ENCODE results near the gene MPRIP. TPM values are rescaled to one million over a fixed set of nuclear protein-coding genes. Genes with fewer than 3 reads are reported as not detected.

The MPRIP gene
- total RNA-seq, 1 donor from 2014 or later, result 137 TPM

DNA sequence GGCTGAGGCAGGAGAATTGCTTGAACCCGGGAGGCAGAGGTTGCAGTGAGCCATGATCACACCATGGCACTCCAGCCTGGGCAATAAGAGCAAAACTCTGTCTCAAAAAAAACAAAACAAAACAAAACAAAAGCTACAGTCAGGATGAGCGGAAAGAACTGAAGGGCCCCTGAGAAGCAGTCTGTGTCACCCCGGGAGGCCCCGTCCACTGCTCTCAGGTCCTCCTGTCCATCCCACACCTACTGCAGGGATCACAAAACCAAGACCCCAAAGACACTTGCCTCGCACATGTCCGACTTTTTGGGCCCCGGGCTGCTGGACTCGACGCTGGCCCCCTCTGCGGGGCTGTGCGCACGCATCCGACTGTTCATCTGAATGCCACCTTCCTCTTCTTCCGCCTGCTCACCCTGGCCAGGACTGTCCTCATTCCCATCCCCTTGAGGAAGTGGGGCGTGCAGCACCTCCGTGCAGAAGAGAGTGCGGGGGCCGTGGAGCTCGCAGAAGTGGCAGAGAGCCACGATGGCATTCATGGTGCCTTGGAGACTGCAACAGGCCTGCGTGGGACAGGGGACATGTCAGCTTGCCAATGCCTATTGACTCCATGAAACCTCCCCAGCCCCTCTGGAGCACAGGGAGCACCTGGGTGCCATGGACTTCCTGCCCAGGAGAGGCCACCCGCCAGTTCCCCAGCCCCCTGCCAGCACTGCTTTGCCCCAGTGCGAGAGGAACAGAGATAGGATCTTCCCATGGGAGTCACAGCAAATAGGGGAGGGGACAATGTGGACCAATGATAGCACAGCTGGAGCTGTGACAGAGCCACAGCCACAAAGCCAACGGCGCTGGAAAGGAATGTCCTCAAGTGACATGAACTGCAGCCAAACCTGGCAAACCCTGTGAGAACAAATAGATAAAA, 185.6 kb downstream of the MPRIP start:
- peak; percentile 30 for DNase-seq (ENCODE audit: low read depth)

DNA sequence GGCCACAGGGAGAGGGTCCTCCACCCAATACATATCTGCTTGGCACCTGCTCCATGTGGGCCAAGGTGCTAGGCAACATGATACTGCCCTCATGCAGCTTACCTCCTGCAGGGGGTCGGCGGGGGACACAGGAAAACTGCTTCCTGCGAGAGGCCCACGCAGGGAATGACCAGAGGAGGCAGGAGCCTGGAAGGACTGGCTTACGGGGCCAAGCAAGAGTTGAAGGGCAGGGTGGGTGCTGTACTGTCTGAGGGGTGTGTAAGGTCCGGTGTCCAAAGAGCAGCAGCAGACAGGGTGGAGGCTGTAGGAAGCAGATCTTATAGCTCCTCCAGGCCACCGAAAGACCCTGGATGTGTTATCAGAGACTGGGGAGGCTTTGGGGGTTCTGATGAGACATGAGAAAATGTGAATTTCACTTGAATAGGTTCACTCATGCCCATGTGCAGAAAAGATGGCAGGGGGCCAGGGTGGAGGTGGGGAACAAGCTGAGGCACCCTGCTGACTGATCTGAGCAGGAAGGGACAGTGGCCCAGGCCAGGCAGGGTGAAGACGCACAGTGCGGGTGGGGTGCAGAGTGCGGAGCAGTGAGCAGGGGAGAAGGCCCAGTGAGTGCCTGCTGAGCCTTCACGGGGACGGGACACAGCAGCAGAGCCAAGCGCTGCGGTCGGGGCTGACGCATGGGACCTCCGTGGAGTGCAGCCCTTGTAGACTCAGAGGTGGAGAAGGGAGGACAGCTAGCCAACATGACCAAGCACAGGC, 186.4 kb downstream of the MPRIP start:
- no peak for DNase-seq (ENCODE audit: low read depth)

DNA sequence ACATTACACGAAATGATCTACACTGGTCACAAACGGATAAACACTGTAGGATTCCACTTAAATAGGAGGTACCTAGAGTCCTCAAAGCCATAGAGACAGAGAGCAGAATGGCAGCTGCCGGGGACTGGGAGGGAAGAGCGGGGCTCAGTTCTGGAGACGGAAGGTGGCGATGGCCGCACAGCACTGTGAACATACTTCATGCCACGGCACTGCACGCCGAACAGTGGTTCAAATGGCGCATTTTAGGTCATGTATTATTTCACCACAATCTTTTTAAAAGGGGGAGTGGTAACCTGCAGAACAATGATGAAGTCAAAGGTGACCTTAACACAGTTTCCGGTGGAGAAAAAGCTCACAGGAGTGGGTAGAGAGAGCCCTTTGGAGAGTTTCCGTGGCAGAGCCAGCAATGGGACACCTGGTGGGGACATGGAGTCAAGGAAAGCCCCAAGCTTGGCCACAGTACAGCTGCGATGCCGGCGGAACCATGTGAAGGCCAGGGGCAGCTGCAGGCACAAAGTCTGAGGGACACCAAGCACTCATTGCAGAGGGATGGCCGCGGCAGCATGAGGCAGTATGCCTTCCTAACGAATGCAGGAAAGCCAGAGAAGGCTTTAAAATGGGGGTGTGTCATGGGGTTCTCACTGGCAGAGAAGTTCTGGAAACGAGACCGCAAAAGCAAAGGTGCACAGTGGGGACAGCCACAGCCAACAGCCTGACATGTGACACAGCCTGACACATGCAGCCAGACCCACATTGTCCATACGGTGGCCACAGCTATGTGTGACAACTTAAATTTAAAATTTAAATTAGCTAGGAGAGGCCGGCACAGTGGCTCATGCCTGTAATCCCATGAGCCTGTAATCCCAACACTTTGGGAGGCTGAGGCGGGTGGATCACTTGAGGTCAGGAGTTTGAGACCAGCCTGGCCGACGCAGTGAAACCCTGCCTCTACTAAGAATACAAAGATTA, 187.4 kb downstream of the MPRIP start:
- DNase-seq (ENCODE audit: low read depth), result peak; percentile 54

DNA sequence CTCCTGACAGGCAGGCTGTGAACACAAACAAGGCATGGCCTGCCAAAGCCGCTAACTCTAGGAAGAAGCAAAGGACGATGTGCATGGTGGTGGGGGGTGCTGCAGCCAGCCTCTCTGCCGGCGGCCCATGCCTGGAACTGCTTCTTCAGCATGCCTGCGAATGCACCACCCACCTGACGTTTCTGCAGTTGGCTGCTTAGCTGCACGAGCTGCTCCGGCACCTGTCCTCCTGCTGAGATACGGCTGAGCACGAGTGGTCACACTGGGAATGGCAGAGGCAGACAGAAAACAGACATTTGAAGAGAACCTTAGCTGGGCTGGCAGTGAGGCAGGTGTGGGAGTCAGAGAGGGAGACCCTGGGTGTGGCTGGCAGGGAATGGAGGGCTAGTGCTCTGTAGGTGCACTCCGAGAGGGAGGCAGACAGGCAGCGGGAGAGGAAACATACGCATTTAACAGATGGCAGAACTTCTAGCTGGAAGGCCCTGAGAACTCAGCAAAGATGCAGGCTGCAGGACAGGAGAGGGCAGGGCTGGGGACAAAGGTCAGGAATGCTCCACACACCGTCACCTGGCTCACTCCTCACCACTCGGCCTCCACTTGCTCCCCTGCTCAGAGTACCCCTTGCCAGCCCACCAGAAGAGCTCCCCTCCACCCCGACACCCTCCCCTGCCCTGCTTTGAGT, 189.5 kb downstream of the MPRIP start:
- no peak for DNase-seq (ENCODE audit: low read depth)

DNA sequence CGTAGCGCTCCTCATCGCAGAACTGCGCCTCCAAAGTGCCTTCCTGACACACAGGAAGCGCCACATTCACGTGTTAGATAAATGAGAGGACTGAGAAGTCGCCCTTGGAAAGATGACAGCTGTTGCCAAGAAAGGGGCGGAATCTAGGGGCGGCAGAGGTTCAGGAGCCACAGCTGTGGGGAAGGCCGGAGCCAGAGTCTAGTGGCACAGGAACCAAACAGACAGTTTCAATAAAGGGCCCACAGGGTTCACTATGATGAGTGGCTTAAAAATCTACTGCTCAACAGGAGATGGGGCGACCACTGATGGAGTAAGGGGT, 190.0 kb downstream of the MPRIP start:
- peak; percentile 22 for DNase-seq (ENCODE audit: low read depth)

DNA sequence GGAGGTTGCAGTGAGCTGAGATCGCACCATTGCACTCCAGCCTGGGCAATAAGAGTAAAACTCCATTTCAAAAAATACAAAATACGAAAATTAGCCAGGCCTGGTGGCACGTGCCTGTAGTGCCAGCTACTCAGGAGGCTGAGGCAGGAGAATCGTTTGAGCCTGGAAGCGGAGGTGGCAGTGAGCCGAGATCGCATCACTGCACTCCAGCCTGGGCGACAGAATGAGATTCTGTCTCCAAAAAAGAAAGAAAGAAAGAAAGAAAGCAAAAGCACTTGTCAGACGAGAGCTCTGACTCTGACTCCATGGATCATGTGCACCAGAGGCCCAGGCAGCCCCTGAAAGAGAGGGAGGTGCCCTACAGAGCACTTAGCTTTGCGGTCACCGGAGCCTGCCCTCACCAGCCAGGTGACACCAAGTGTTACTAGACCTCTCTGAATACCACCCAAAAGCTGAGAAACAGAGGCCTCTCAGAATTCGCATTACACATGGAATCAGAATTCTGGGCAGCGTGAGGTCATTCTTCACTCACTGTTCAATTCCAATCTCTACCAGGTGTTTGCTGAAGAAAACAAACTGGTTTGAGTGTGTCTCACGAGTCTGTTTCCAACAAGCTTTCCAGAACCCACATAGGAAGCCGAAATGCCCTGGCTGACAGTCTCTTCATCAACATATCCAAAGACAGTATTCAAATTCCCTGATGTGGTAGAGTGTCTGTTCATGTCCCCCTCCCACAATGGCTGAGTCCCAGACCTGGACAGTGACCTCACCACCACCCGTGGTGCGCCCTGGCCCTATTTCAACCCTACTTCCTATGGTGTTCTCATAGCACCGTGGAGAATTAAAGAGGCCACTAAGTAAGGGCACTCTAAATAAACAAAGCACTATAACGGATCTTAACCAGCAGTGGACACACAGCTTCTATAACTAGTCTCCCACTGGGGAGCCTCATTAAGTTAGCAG, 193.2 kb downstream of the MPRIP start:
- peak; percentile 59 for DNase-seq (ENCODE audit: low read depth)

DNA sequence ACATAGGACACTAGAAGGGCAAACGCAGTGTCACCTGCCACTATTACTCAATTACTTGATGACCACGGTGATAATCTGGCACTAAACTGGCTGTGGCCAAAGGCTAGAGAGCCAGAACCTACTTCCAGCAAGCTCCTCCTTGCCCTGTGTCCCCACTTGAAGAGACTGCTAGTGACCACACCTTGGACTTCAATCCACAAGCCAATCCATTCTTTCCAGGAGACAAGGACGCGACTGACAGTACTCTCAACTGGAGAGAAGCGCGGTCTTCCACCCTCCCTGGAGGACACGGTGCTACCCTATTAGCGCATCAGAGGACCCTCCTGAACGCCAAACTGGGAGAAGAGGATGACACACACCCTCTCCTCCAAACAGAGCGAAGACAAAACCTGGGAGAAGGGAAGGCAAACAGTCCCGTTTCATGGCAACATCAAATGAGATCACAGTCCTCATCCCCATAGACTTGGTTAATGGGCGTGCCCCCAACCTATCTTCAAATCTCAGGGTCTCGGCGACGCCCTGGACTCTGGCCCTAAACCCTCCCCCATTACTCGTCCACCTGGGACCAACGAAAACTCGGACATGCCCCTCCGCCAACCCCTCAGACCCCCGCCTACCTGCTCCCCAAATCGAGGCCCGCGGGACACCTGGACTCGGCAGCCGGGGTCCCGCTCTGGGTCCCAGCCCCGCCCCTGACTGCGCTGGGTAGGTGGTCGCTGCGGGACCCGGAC, 194.2 kb downstream of the MPRIP start:
- DNase-seq (ENCODE audit: low read depth), result peak; percentile 77

DNA sequence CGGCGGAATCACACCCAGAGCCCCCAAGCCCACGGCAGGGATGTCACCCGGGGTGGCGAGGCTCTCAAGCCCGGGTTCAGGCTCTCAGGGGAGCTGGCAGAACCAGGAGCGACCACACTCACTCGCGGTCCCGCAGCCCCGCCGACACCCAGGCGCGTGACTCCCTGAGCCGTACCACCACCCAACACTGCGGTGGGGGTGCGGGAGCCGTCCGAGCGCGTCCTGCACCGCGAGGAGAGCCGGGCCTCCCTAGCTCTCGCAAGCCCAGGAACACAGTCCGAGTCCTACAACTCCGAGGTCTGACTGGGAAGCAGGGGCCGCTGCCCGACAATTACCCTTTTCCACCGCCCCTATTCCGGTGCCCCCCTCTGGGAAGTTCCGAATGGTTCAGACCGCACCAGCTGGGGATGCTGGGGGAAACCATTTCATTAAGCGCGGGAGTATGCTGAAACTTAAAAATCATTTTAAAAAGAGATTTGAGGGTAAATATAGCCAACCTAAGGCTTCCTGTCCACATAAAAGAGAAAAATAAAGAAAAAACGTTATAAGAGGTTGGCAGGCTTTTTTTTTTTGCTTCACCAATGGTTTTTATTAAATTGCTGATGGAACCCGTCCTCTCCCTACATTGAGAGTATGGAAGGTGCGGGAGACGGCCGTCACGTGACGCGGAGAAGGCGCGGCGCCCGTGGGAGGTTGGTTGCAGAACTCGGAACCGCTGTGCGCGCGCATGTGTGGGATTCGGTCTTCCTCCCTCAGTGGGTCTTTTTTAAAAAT, 195.0 kb downstream of the MPRIP start, which contains the start of gene FLCN:
TSS of gene FLCN (minus strand) at position 143 of the 774 bp plus-strand sequence. CDS start 9,031 bp downstream, outside the sequence.
- peak; percentile 92 for DNase-seq (ENCODE audit: low read depth)

DNA sequence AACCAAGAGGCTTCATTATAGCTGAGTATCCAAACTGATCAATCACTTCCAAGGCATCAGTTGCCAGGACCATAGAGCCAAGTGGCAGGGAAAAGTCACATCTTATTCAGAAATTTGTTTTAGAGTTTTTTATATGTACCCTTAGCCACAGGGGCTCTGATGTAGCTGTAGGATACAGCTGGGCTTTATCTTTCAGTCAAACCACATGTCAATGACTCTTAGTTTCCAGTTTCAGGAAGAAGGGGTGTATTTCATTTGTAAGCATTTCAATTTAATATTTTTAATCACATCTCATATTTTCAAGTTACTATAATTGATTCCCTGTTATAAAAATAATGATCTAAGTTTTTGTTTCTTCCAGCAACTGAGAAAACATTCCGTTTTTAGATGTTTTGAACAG, 197.6 kb downstream of the MPRIP start:
- DNase-seq (ENCODE audit: low read depth), result no peak

DNA sequence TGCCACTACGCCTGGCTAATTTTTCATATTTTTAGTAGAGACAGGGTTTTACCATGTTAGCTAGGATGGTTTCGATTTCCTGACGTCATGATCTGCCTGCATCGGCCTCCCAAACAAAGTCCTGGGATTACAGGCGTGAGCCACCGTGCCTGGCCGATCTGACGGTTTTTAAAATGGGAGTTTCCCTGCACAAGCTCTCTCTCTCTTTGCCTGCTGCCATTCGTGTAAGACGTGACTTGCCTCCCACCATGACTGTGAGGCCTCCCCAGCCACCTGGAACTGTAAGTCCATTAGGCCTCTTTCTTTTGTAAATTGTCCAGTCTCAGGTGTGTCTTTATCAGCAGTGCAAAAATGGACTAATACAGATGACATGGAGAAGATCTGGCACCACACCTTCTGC, 199.4 kb downstream of the MPRIP start:
- DNase-seq (ENCODE audit: low read depth), result no peak

DNA sequence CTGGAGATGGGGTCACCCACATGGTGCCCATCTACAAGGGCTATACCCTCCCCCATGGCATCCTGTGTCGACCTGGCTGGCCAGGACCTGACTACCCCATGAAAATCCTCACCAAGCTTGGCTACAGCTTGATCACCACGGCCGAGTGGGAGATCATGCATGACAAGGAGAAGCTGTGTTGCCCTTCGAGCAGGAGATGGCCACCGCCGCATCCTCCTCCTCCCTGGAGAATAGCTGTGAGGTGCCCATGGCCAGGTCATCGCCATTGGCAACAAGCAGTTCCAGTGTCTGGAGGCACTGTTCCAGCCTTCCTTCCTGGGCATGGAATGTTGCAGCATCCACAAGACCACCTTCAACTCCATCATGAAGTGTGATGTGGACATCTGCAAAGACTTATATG, 200.0 kb downstream of the MPRIP start:
- DNase-seq (ENCODE audit: low read depth), result no peak

Other genes starting within 250 kb of the MPRIP start
- not detected in 2 replicates for gene TNFRSF13B, start 70.3 kb upstream of the MPRIP start, total RNA-seq
- gene PLD6, start 163.9 kb downstream of the MPRIP start, total RNA-seq, result 8.8 and 9.4 TPM in 2 replicates
- gene FLCN, start 194.7 kb downstream of the MPRIP start, total RNA-seq, result 66.4 TPM in 2 replicates
- gene COPS3, start 238.8 kb downstream of the MPRIP start, total RNA-seq, result 85.2 and 104 TPM in 2 replicates